ENCODE measurements around the gene UPK3A.
"Not testable (repeated sequence)": the region's sequence is repeated elsewhere in the genome, so short reads cannot be mapped to it uniquely, and the experiment has no call there.

Gene UPK3A

DNA sequence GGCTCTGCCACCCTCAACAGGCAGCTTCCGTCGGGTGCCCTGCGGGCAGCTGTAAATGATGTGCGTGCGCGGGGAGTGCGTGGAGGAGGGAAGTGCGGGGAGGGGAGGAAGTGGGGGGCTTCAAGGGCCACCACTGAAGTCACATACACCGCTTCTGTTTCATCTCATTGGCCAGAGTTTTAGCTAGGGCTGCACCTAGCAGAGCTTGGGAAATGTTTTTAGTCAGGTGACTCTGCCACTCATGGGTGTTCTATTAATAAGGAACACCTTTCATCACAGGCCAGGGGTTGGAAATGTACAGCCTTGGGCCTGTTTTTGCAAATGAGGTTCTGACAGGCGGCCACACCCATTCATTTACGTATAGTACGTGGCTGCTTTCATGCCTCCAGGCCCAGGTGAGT is 39.6 kb downstream of the UPK3A start:
- DNase-seq = no peak

DNA sequence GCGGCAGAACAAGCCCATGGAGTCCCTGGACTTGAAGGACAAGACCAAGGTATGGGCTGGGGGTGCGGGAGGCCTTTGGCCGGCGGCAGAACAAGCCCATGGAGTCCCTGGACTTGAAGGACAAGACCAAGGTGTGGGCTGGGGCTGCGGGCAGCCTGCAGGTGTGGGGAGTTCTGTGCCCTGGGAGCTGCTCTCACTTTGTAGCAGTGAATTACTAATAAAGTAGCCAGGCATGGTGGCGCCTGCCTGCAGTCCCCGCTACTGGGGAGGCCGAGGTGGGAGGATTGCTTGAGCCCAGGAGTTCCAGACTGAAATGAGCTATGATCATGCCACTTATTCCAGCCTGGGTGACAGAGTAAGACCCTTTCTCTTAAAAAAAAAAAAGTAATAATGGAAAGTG is 43.5 kb downstream of the UPK3A start:
- not testable (repeated sequence) for DNase-seq

DNA sequence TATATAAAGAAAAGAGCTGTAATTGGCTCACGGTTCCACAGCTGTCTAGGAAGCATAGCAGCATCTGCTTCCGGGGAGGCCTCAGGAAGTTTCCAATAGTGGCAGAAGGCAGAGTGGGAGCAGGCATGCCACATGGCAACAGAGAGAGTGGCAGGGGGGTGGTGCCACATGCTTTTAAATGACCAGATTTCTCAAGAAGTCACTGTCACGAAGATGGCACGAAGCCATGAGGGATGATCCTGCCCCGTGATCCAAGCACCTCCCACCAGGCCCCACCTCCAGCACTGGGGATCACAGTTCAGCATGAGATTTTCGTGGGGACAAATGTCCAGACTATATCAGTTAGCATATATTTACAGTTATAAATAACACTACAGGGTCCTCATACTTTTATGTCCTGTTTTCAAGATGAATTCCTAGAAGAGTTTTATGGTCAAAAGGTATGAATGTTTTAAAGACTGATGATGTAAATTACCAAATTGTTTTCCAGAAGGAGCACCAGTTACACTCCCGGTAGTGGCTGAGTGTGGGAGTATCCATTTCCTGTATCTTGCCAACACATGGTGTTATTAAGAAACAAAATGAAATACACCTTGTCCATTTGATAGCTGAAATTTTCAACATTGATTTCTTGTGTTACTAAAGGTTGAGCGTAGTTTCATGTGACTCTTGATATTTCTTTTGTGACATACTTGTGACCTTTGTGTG is 44.2 kb downstream of the UPK3A start:
- DNase-seq = peak in 2 of 56 donors; percentile 7 to 11

DNA sequence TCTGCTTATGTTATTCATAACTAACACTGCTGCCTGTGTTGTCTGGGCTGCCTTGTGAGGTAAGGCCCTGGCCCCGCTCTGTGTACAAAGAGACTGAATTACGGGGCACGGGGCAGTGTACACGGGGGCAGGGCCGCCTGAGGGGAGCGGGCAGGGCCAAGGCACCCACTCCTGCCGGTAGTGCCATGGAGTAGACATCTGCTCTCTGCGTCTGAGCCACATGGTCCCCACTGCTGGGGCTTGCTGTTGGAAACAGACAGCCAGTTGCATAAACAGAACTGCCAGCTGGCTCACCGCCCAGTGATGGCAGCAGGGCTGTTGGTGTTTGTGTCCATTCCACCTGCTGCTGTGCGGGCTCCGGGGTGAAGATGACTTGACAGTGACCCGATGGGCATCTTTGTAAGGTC is 44.8 kb downstream of the UPK3A start:
- peak in 43 of 56 donors; percentile 18 to 80 (median 49) for DNase-seq

DNA sequence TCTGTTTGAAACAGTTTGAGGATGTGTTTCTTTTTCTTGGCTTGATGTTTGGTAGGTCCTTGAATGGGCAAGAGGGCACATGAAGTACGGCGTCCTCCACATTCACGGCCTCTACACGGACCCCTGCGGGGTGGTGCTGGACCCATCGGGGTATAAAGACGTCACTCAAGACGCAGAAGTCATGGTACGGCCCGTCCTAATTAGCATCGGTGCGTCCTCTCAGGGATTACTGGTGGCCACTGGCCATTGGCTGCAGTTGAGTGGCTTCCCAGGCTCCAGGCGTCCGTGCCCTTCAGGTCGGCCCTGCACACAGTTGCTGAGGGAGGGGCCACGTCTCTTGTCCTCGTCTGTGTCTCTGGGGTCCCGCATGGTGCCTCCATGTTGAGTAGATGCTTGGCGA is 45.8 kb downstream of the UPK3A start:
- no peak for DNase-seq

DNA sequence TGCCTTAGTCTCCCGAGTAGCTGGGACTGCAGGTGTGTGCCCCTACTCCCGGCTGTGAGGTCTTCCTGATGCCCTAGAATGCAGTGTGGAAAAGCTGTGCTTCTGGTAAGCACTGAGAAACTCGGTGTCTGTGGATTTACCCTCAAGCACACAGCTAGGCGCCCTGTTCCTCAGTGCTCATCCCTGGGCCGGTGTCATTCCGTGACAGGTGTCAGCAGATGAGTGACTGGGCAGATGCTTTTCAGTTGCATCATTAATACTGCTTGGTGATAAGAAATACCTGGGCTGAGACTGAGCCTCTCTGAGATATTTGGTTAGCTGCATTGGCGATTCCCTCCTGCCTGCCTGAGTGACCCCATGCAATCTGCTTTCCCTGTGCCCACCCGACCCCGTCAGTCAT is 46.7 kb downstream of the UPK3A start:
- no peak for DNase-seq

DNA sequence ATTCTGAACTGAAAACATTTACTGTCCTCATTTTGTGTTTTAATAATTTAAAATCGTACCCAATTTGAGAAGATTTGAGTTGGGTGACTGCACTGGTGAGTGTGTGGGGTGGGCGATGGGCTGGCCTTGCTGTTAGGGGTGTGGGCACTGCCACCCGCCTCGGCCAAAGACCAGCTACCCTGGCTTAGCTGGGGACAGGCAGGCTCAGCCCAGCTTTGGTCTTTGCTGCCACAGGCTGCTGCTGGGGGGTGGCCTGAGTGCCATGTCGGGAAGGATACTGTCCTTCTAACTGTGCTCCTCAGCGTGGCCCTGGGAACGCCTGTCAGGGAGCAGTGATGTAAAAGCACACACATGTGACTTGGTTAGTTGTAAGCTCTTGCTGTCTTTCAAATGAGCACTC is 47.3 kb downstream of the UPK3A start:
- DNase-seq = no peak

DNA sequence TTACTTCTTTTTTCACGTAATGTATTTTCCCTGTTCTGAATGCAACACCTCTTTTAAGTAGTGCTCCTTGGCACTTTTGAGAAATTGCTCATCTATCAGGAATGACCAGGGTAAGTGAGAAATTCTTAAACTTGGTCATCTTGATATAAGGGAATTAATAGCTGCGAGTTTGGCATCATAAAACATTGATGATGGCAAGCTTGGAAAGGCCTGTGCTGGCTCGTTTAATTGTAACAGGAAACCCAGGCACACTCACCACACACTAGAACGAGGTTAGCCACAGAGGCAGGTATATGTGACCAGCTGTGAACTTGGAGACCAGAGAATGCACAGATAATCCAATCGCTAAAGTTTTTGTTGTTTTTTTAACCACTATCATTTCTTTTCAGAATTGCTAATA is 49.3 kb downstream of the UPK3A start:
- DNase-seq = no peak

DNA sequence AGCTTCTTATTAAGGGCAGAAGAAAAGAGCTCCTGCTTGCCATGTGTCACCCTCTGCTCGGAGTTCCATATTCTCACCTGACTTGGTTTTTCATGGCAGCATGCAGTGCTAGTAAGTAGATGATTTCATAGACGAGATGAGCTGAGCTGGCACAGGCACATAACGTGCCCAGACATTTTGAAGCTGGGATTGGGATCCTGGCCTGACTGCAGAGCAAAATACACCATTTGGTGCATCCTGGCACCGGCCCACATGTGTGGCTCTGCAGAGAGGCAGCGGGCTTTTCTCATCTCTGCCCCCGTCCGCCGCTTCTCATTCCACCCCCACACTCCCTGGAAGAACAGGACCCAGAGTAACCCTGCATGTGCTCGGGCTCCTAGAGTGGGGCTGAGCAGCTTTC is 49.8 kb downstream of the UPK3A start:
- peak in 2 of 56 donors; percentile 2 to 13 for DNase-seq

DNA sequence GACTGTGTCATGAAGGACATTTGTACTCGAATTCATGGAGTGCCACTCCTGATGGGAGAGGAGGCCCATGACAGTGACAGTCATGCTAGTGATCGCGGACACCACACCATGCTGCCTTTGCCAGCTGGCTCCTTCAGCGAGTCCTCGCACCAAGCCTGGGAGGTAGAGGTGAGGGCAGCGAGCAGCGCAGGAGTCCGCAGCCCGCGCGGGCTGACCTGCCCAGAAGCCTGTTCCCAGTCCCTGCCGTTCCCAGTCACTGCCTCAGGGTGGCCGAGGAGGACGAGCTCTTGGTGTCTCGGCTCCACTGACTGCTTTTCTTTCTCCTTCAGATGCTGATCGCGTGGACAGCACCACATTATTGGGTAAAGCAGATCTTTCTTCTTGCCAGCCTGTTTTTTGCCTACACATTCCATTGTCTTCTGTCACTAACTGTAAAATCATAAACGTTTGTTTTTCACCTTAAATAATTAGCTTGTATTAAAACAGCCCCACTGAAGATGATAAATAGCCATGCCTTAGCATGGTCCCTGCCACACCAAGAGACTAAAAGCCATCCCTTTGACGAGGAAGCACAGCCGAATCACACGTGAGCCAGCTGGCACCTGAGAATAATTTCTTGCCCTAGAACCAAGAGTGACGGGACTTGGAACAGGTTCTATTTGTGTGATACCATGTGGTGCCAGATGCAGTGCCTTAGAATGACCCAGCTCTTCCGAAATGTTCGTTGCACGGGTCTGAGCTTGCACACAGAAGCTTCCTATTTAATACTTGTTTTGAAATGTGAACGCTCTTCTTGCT is 50.5 kb downstream of the UPK3A start:
- peak in 1 of 56 donors; percentile 2 for DNase-seq

DNA sequence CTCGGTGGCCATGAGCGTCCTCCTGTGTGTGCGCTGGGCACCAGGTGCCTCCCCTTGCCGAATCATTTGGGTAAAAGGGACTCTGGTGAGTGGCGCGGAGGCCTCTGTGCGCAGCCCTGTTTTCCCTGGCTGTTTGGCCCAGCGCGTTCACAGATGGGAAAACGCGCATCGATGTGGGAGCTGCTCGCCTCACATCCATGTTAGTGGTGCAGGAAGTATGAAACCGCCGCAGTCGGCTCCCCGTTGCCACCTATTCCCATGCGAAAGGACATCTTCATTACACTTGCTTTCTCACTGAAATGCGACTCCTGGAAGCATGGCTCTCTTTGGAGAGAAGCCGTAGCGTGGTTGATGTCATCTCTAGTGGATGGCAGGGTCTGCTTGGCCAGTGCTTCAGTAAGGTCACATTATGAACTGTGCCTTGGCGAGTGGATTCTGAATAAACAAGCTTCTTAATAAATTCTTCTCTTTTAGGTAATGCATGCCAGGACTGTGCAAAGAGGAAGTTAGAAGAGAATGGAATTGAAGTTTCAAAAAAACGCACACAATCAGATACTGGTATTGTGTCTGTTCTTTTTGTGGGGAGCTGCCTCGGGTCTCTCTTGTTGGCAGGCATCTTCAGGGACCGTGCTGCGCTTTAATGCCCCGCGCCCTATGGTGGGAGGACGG is 51.2 kb downstream of the UPK3A start:
- DNase-seq = no peak

DNA sequence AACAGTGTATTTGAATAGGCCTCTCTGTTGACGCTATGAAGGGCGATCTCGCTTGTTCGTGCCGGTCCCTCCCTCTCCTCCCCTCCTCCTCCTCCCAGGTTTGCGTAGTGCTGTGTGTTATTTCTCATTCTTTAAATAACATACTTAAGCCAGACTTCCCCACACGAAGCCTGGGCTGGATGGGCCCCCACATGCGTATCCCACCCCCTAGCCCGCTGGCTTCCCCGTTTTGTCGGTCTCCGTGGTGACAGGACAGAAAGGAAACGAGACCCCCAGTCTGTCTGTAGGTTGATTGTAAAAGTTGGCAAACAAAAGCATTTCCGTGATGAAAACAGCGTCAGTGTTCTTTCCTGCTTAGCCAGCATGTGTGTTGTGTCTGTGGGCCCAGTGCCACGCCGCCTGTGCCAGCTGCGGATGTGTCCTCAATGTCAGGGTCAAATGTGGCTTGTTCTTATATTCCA is 52.3 kb downstream of the UPK3A start:
- DNase-seq = peak in 24 of 56 donors; percentile 3 to 60 (median 25)

DNA sequence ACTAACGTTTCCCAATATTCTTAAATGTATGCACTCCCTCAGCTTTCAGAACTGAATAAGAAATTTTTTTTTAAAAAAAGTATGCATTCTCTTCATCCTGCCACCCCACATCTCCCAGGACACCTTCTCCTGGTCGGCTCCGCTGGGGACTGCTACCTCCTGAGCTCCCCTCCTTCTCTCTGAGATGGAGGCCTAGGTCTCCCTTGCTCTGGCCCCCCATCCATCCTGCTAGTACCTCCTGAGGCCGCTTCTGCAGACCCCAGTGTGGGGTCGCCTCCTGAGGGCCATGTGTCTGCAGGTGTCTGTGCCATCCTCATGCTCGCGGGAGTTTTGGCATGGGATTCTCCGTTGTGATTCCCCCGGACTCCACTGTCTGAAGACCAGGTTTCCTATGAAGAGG is 52.8 kb downstream of the UPK3A start:
- no peak for DNase-seq

DNA sequence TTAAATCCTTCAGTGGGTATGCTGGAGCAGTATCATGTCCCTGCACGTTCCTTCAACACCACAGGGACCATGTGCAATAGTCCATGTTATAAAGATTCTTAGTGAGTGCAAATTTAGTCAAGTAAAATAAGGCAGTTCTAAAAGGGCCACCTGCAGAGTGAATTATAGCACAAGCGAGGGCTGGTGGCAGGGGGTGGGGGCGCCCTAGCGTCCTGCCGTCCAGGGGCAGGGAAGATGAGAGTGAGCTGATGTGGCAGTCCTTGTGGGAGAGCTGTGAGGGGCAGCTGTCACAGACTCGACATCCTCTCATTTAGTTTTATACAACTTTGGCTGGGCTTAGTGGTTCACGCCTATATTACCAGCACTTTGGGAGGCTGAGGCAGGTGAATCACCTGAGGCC is 54.0 kb downstream of the UPK3A start:
- no peak for DNase-seq

DNA sequence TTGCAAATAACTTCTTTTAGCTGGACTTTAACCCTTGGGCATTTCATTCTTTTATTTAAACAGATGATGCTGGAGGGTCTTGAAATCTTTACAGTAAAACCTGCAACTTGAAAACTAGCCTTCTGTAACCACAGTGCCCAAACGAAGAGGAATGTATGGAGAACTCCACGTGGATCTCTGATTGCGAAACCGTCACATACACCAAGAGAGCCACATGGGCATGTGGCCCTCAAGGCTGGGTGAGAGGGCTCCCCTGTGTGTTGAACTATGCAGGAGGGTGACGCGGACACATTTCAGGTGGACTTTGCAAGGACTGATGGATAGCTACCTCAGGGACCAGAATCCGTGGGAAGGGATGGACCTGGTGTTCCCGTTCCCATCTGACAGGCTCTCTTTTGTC is 55.6 kb downstream of the UPK3A start:
- DNase-seq = no peak

DNA sequence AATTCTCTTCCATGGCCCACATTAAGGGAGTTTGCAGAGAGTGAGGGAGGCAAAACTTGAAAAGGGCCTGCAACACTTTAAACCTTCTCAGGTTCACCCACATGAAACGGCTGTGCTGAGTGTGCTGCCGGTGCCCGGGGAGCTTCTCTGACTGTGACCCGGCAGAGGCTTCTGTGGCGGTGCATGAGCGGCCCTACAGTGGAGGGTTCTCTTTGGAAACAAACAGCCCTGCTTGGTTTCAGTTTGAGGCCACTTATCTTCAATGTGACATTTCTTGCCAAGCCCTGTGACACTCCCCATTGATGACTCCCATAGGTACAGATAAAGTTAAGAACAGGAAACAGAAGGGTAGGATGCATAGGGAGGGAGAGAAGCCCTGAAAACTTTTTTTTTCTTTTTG is 56.7 kb downstream of the UPK3A start:
- DNase-seq = no peak

DNA sequence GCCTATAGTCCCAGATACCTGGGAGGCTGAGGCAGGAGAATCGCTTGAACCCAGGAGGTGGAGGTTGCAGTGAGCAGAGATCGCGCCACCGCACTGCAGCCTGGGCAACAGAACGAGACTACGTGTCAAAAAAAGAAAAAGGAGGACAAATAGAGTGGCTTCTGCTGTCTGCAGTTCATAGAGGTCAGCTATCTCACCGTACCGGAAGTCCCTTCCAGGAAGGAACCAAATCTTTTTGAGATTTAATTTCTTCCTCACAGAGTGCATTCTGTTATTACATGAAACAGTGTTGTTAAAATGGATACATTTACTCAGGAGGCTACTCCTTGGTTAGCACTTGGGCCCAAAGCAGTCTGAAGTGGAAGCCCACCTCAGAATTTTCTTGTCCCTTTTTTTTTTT is 58.4 kb downstream of the UPK3A start:
- no peak for DNase-seq

DNA sequence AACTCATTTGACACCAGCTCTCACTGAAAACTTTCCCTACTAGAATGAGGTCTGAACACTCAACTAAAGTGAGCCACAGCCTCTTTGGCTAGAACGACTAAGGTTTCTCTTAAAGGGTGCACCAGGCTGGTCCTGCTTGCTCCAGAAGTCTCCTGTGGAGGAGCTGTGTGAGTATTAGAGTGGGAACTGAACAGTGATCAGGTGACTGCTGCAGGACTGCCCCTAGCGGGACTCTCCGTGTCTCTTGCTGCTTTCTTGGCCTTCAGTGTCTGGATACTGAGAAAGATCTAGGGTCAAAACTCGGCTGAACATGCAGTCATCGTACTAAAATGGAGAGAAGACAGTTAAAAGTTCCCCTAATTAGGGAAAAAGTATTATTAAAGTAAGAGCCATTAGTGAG is 59.6 kb downstream of the UPK3A start:
- peak in 1 of 56 donors; percentile 3 for DNase-seq
